ENCODE data around the gene VEGFD.

VEGFD gene

DNA sequence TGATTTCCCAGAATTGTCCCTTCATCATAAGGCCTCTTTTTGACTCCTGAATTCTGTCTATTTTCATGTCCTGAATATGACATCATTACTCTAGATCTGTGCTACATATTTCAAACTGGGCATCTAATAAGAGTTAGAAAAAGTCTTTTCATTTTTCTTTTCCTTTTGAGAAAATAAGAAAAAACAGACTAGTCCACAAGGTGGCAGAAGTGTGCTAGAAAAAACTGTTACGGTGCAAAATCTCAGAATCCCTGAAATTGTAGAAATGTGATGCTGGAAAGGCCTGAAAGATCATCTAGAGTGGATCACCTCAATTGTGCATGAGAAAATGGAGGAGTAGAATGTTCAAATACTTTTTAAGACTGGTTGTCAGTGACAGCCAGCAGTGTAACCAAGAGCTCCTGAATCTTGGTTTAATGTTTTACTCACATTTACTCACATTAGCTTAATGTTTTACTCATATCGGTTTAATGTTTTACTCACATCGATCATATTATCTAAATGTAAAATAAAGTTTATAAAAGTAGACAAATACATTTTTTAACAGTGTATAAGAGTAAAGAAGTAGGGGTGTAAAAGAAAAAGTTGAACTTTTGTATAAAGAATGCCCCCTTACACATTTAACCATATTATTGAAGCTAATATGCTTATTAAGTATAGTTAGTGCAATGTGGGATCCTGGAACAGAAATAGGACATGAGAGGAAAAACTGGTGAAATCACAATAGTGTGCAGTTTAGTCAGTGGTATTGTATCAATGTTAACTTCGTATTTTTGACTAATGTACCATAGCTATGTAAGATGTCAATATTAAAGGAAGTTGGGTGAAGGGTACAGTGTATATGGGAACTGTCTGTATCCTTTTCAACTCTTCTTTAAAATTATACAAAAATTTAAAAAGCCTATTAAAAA, 84.0 kb downstream of the VEGFD start:
- DNase-seq = no peak

GRCh38 chrX:15298780-15299179, 85.4 kb downstream of the VEGFD start:
- no peak for DNase-seq

- no peak for DNase-seq
These were observed 86.0 kb downstream of the VEGFD start for GRCh38 chrX:15298201-15298600.
